Fibroblast of the aortic adventitia (primary cell): ENCODE data around the gene HOXA5. TPM values are rescaled to one million over a fixed set of nuclear protein-coding genes. Genes with fewer than 3 reads are reported as not detected.

Source experiments
- DNase-seq: peaks from one replicate; pipeline ENCODE4 v3.0.0-alpha.2; 2010; ENCODE audit warnings: low read depth
- H3K4me3 ChIP-seq: 2 replicates; pipeline ENCODE4 v1.5.1; 2011; ENCODE audit warnings: low read depth, mild to moderate bottlenecking, control low read depth, low read length, moderate library complexity
- total RNA-seq: library from RNA; depleted of rRNA; stranded (reverse); fragments of >200 nt; gene quantifications from 2 replicates; pipeline ENCODE4 v1.2.3, GENCODE V29; 2012; ENCODE audit warnings: low replicate concordance
- TF ChIP-seq, protein P1 (sequence below): IDR thresholded peaks from 2 replicates; pipeline ENCODE4 v1.5.1; 2011; ENCODE audit warnings: mild to moderate bottlenecking, low read length, control low read depth, inconsistent platforms; ENCODE audit not compliant: insufficient read depth

HOXA5 gene
- total RNA-seq, 1 donor: 0.72 TPM

- DNase-seq: peak; percentile 68
- TF ChIP-seq, protein P1, sequence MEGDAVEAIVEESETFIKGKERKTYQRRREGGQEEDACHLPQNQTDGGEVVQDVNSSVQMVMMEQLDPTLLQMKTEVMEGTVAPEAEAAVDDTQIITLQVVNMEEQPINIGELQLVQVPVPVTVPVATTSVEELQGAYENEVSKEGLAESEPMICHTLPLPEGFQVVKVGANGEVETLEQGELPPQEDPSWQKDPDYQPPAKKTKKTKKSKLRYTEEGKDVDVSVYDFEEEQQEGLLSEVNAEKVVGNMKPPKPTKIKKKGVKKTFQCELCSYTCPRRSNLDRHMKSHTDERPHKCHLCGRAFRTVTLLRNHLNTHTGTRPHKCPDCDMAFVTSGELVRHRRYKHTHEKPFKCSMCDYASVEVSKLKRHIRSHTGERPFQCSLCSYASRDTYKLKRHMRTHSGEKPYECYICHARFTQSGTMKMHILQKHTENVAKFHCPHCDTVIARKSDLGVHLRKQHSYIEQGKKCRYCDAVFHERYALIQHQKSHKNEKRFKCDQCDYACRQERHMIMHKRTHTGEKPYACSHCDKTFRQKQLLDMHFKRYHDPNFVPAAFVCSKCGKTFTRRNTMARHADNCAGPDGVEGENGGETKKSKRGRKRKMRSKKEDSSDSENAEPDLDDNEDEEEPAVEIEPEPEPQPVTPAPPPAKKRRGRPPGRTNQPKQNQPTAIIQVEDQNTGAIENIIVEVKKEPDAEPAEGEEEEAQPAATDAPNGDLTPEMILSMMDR: no peak
- peak overlapping the region; percentile 72 for H3K4me3 ChIP-seq
Observed at GRCh38 chr7:27115221-27116026, 28.1 kb downstream of the HOXA5 start.

GRCh38 chr7:27114881-27115220 is 28.6 kb downstream of the HOXA5 start:
- TF ChIP-seq, protein P1: no peak
- no peak for DNase-seq
- peak overlapping the region; percentile 72 for H3K4me3 ChIP-seq

DNA sequence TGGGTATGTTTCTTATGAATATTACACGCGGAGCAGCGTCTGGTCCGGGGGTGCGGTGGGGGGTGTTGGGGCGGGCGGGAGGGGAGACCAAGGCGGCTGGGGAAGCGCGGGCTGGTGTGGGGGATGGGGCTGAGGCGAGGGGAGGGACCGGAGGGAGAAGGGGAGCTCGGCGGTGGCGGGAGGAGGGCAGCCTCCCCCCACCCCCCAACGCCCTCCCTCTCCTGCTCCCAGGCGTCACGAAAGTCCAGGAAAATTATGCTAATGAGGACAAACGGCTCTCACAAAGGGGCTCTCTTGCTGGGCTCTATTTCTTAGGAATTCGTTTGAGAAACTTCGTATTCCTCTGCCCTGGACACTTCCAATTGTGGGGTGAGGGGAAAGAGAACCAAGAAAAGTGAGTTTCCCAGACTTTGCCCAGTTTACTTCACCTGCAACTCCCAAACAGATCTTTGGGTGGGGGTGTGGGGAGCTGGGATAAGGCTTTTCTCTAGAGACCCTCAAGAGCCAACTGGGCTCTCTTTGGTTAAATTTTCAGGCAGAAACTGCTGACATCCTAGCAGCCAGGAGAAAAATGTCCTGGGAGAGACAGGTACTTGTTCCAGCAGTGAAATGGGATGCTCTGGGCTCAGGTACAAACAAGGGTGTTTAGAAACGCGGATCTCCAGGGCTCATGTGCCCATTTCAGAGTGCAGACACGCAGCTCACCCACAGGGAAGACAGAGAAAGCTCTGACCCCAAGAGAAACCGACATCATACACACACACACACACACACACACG is 29.3 kb downstream of the HOXA5 start:
- TF ChIP-seq, protein P1: no peak
- peak; percentile 66 for DNase-seq
- H3K4me3 ChIP-seq: peak overlapping the region; percentile 78

GRCh38 chr7:27112955-27113949 is 30.2 kb downstream of the HOXA5 start:
- DNase-seq: peak; percentile 90

GRCh38 chr7:27112361-27112760 is 31.1 kb downstream of the HOXA5 start:
- TF ChIP-seq, protein P1: no peak
- peak; percentile 31 for DNase-seq
- H3K4me3 ChIP-seq: peak overlapping the region; percentile 78

More at GRCh38 chr7:27112955-27113949, 30.2 kb downstream of the HOXA5 start:
- H3K4me3 ChIP-seq: peak overlapping the region; percentile 78
- TF ChIP-seq, protein P1: no peak

DNA sequence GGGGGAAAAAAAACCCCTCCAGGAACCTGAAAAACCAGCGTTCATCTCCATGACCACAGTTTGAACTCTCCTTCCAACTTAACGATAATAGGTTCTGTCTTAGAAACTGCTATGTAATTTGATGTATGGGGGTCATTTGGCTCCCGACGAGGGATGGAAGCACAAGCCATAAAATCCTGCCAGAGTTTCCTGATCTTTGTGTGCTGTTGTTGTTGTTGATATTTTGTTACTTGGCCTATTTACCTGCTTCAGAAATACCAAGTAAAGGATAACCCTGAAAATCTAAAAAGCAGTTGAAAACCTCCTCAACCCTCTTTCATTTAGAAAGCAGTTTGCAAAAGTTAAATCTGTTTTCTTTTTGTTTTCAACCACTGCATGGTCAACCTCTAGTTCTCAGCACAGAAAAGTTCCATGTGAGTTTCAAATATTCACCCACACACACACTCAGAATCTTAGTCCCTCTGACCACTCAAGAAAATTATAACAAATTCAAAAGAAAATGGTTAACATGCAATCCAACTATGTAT is 31.7 kb downstream of the HOXA5 start:
- peak overlapping the region; percentile 78 for H3K4me3 ChIP-seq
- no peak for DNase-seq
- TF ChIP-seq, protein P1: no peak
